PC-3 (cell line): ENCODE measurements around the gene COMT.

Experiments used
- EZH2 ChIP-seq: fragments of 300-600 bp; sonication (generic); IDR thresholded peaks from one replicate; pipeline ENCODE4 v1.6.1; 2017; ENCODE audit warnings: antibody characterized with exemption, mild to moderate bottlenecking, low read length; ENCODE audit not compliant: unreplicated experiment
- TF ChIP-seq, protein P1 (sequence below): fragments of 300-600 bp; sonication (generic); conservative IDR thresholded peaks from 2 replicates; pipeline ENCODE4 v1.5.1; 2017; ENCODE audit warnings: antibody characterized with exemption, low read depth, mild to moderate bottlenecking, low read length

DNA sequence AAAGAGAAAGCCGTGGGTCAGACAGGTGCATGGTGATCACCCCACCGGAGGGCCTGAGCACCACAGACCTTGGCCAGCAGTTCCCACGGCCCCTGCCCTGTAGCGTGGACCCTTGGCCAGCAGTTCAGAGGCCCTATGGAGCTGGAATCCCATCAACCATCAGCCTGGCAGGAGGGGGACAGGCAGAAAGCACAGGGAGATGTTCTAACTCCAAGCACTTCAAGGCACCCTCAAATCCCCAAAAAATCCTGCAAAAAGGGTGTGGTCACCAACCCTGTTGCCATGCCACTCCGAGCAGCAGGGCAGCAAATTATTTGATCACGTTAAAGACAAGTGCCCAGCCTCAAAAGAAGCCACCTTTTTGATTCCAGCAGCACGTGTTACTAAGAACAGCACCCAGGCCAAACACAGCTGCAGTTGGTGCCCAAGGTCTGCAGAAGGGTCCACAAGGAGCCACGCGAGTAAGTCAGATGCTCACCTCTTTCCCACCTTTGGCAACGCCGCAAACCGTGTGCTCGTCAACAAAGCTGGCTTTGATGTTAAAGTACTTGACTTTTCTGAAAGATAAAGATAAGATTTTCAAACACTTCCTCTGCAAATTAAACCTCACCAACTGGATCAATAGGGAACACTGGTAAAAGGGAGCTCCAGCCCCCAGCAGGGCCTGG is 26.2 kb upstream of the COMT start:
- TF ChIP-seq EZH2: no peak
- TF ChIP-seq, protein P1, sequence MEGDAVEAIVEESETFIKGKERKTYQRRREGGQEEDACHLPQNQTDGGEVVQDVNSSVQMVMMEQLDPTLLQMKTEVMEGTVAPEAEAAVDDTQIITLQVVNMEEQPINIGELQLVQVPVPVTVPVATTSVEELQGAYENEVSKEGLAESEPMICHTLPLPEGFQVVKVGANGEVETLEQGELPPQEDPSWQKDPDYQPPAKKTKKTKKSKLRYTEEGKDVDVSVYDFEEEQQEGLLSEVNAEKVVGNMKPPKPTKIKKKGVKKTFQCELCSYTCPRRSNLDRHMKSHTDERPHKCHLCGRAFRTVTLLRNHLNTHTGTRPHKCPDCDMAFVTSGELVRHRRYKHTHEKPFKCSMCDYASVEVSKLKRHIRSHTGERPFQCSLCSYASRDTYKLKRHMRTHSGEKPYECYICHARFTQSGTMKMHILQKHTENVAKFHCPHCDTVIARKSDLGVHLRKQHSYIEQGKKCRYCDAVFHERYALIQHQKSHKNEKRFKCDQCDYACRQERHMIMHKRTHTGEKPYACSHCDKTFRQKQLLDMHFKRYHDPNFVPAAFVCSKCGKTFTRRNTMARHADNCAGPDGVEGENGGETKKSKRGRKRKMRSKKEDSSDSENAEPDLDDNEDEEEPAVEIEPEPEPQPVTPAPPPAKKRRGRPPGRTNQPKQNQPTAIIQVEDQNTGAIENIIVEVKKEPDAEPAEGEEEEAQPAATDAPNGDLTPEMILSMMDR: no peak
